SK-N-DZ (cell line): Measurements from ENCODE around the gene TUBGCP3. TPM values are rescaled to one million over a fixed set of nuclear protein-coding genes. Genes with fewer than 3 reads are reported as not detected.
"Not testable (repeated sequence)": the region's sequence is repeated elsewhere in the genome, so short reads cannot be mapped to it uniquely, and the experiment has no call there.

ENCODE experiments used
- DNase-seq: peaks from one replicate; pipeline ENCODE4 v3.0.0-alpha.2; 2015; ENCODE audit warnings: low spot score
- polyA plus RNA-seq, 2 experiments: library from polyadenylated mRNA; depleted of rRNA; stranded (reverse); fragments of >200 nt; gene quantifications; 2 replicates each; pipeline ENCODE4 v1.2.3, GENCODE V29; 2014

The TUBGCP3 gene, protein sequence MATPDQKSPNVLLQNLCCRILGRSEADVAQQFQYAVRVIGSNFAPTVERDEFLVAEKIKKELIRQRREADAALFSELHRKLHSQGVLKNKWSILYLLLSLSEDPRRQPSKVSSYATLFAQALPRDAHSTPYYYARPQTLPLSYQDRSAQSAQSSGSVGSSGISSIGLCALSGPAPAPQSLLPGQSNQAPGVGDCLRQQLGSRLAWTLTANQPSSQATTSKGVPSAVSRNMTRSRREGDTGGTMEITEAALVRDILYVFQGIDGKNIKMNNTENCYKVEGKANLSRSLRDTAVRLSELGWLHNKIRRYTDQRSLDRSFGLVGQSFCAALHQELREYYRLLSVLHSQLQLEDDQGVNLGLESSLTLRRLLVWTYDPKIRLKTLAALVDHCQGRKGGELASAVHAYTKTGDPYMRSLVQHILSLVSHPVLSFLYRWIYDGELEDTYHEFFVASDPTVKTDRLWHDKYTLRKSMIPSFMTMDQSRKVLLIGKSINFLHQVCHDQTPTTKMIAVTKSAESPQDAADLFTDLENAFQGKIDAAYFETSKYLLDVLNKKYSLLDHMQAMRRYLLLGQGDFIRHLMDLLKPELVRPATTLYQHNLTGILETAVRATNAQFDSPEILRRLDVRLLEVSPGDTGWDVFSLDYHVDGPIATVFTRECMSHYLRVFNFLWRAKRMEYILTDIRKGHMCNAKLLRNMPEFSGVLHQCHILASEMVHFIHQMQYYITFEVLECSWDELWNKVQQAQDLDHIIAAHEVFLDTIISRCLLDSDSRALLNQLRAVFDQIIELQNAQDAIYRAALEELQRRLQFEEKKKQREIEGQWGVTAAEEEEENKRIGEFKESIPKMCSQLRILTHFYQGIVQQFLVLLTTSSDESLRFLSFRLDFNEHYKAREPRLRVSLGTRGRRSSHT
- 20.4 and 26.1 TPM in 2 replicates for polyA plus RNA-seq (2014; cell fraction: cytosol; rRNA removed)
- 33.0 and 85.3 TPM in 2 replicates for polyA plus RNA-seq (2014; cell fraction: nucleus; rRNA removed)

DNA sequence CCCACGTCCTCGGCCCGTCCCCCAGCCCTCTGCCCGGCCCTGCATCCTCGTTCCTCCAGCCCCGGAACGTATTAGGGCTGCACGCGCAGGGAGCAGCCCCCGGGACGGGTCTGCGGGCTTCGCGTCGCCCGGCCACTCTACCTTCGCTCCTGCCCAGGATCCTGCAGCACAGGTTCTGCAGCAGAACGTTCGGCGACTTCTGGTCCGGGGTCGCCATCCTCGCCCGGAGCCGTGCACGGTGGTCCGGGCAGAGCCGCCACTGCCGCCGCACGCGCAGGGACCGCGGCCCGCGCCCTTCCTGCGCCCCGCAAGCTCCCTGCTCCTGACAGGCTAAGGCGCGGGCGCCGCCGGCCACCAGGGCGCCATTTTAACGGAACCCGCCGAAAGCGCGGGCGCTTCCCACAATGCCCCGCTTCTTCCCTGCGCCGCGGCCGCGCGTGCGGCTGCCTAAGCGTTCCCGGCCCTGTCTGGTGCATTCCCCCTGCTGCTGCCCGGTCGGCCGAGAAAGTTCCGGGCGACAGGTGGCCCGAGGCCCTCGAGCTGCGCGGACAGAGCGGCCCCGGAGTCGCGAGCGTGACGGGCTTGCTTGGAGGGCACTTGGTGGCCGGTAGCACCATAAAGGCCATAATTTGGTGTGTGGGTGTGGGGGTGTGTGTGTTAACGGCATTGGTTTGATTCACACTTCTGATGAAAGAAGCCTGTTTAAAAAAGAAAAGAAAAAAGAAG lies at the start of gene TUBGCP3:
TSS of gene TUBGCP3 (minus strand) at position 390 of the 726 bp plus-strand sequence. CDS start at position 217, 173 bp downstream.
- peak; percentile 87 for DNase-seq

DNA sequence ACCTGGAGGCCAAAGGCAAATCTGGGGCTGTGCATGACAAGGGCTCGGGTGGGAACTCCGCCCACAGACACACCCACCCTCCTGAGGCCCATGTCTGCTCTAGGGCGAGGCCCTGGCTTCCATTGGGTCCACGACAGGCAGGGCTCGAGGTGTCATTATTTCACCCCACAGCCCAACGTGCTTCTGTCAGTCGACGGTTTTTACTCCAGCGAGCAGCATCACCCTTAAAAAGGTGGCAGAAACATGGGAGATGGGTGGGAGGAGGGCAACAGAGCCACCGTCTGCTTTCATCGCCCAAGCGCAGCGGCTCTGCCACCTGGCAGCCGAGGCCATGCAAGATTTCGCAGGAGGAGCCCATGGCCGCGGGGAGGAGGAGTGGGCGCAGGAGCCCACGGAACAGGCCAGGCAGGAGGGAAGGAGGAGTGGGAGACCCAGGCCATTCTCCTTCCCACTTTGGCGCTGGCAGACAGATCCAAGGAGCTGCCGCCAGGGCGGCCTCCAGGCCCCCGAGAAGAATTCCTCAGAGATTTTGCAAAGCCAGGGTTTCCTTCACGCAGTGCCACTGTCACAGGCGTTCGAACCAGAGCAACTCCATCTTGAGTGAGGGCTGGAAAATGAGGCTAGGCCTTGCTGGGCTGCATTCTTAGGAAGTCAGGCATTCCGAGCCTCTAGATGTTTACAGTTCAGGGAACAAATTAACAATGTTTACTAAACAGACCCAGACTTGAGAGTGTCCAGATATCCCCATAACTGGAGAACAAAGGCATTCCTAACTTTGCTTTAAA lies 49.3 kb upstream of the TUBGCP3 start:
- DNase-seq, result peak; percentile 34

DNA sequence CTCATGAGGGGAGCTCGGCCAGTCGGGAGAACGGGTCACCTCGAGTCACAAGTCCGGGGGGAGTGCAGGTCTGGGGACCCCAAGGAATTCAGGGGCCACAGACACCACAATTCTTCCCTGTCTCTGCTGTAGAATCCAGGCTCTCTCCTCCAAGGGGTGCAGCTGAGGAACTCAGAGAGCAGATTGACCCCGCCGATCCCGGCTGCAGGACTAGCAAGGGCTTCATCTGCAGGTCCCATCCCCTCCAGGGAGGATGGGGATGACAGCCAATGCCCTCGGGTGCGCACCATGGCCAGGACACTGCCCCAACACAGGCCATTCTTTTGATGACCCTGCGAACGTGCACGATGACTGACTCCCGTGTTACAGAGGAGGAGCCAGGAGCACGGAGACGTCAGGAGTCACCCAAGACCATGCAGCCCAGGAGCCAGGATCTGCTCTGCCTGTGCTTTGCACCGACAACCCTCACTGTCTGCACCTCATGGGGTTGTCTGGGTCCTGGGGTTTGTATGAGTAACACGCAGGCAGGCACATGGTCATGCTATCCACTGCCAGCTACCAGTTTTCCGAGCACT lies 48.5 kb upstream of the TUBGCP3 start:
- no peak for DNase-seq

DNA sequence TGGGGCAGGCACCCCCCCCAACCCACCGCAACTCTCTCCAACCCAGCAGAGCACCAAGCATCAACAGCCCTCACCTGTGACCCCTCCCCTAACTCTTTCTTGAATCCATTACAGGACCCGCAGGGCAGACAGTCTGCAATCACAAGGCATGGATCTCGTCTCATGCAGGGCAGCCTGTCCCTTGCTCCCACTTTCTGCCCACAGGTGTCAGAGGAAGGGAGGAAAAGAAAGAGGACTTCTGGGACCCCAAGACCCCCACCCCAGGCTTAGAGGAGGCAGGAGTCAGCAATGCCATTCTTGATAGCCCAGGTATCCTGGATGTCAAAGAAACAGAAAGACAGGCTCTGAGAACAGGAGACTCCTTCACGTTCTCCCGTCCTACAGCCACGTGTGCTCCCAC lies 47.4 kb upstream of the TUBGCP3 start:
- no peak for DNase-seq

DNA sequence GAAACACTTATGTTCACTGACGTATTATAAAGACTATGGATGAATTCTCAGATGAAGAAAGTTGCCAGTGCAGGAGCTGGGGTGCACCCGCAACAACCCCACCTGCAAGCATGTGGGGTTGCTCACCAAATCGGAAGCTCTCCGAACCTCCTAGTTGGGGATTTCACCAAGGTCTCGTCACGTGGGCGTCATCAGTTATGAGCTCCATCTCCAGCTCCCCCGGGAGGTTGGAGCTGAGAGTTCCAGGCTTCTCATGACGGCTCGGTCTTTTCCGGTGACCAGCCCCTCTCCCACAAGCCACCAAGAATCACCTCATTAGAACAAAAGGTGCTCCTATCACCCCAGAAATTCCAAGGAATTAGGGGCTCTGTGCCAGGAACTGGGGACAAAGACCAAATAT lies 46.1 kb upstream of the TUBGCP3 start:
- no peak for DNase-seq

DNA sequence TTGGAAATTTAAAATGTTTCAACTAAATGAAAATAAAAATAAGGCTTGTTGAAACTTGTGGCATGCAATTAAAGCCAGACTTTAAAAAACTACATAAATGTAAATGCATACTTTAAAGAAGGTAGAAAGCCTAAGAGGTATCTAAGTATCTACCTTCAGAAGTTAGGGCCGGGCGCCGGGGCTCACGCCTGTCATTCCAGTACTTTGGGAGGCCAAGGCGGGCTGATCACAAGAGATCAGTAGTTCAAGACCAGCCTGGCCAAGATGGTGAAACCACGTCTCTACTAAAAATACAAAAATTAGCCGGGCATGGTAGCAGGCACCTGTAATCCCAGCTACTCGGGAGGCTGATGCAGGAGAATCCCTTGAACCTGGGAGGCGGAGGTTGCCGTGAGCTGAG lies 42.3 kb upstream of the TUBGCP3 start:
- DNase-seq, result not testable (repeated sequence)

DNA sequence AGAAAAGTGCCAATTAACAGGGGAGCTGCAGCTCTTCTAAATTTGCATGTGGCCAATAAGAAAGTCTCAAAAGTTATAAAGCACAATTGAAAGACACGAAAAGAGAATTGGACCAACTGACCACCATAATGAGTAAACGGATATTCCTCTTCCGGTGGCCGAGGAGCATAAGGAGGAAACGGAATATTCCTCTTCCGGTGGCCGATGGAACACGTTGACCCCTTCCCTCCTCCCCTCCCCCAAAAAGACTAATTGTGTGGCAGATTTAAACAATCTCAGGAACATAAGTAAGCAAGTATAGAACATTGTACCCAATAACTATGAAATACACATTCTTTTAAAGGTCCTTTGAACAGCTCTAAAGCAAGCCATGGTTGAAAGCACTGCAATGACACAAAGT lies 41.2 kb upstream of the TUBGCP3 start:
- no peak for DNase-seq

DNA sequence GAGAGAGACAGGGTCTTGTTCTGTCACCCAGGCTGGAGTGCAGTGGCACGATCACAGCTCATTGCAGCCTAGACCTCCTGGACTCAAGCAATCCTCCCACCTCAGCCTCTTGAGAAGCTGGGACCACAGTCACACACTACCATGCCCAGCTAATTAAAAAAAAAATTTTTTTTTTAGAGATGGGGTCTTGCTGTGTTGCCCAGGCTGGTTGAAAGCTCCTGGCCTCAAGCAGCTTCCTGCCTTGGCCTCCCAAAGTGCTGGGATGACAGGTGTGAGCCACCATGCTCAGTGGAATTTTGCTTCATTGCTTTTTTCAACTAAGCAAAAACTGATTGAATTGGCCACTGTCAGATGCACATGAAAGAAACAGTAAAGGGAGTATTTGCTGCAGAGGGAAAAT lies 39.7 kb upstream of the TUBGCP3 start:
- not testable (repeated sequence) for DNase-seq

DNA sequence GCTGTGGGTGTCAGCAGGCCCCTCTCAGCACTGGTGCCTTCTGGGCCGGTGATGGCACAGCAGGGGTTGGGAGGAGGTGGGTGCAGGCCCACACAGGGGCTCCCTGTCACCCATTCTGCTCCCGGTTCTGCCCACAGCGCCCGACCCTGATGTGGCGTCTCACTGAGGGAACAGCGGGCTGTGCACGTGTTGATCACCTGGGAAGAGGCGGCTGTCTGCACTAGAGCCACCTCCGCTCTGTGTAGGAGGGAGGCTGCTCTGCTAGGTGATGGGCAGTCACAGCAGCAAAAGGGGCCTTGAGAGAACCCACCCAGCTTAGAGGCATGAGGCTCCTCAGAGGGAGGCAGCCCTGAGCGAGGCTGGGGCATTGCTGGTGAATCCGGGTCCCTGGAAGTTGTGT lies 39.2 kb upstream of the TUBGCP3 start:
- no peak for DNase-seq

DNA sequence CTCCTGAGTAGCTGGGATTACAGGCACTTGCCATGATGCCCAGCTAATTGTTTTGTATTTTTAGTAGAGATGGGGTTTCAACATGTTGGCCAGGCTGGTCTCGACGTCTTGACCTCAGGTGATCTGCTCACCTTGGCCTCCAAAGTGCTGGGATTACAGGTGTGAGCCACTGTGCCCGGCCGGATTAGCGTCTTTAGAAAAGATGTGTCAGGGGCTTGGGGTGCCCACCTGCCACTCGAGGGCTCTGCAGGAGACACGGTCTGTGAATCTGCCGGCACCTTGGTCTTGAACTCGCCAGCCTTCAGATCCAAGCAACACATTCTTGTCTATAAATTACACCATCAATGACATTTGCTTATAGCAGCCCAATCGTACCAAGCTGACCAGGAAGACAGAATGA lies 38.8 kb upstream of the TUBGCP3 start:
- no peak for DNase-seq

DNA sequence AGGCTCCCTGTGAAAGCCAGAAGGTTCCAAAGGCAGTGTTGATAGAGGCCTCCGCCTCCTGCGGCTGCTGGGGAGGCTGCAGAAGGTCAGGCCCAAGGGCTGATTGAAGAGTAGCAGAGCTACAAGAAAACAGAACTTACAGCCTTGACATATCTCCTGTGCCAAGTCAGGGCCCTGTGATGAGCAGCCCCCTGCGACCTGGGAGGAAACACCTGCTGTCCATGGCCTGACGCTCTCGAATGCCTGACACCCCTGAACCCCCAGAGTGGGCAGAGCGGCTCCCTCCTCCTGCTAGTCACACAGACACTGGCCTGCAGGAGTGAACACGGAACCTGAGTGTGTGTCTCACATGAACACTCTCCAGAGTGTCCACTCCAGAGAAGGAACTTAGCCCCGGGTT lies 38.2 kb upstream of the TUBGCP3 start:
- no peak for DNase-seq

DNA sequence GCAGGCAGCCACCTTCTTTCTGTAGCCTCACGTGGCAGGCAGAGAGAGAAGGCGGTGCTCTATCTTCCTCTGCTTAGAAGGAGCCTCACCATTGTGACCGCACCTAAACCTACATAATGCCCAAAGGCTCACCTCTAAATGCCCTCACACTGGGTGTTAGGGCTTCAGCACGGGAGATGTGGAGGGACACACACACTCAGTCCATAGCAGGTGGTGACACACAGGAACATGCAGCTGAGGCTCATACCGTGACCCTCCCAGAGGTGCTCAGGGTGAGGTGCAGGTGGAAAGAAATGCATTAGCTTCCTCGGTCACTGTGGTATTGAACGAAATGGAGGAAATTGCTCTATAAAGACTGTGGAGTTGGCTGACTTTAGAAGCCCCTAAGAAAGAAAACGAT lies 37.7 kb upstream of the TUBGCP3 start:
- DNase-seq, result no peak

DNA sequence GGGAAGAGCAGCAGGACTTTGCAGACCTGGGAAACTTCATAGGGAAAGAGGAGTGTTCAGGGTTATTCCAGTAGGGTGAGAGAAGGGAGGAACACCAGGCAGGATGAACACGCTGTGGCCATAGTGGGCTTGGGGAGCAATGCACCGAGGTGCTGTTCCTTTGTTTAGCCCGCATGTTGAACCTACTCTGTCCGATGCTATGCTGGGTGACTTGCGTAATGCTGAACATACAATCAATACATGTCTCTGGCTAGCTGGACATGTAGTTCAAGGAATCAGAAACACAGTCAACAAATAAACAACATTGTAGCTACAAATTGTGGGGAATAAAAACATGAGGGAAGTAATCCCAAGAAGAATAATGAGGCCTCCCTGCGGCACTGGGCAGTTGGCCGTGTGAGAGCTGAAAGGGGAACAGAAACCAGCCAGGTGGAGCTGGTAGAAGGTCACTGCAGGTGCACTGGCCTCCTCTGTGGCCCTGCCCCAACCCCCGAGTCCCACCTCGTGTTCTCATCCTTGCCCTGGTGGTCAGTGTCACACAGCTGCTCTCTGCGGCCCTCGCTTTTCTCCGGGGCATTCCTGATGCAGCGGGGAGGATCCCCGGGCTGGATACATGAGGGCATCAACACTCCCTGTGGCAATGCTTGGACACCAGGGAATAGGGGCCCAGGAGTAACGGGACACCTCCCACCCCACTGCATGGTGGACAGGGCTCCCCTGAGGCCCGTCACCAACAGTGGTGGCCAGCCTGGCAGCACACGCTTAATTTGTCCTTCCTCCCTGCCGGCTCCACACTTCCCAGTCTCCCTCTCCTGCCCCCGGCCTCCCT lies 36.9 kb upstream of the TUBGCP3 start:
- DNase-seq, result no peak

DNA sequence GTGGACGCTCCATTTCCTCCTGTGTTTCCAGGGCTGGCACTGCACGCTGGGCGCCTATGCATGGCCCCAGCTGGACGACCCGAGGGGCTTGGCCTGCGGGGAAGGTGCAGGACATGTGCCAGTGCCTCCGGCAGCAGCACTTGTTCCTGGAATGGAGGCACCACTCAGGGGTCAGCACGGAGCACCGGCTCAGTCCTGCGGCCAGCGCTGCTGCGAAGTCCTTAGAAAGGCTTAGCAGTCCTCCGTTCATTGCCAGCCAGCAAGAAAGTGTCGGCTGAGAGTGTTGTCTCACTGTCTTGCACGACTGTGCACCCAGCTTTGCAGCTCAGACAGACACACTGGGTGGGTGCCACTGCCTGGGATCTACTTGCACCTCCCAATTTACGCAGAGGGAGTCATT lies 36.1 kb upstream of the TUBGCP3 start:
- no peak for DNase-seq

DNA sequence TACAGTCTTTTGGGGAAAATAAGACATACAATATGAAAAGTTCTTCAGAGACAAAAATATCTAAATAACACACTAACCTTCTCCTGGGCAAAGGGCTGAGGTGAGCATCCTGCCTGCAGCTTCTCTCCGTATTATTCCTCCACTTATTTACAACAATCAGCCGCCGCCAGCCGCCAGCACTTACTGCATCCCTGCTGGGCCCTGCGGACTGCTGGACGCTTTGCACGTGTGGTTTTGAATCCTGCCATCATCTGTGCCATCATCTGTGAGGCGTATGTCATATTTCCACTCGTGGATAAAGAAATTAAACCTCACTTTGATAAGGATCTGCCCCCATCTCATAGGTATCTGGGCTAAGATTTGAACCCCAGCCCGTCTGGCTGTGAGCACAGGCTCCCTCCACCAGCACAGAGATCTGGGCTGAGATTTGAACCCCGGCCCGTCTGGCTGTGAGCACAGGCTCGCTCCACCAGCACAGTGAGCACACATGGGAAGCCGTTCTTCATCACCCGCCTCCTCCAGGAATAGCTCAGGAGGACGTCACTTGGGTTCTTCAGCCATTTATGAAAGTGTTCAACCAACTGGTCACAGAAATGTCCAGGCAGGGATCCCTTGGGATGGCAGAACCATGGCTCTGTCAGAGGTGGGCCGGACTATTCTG lies 35.2 kb upstream of the TUBGCP3 start:
- no peak for DNase-seq

DNA sequence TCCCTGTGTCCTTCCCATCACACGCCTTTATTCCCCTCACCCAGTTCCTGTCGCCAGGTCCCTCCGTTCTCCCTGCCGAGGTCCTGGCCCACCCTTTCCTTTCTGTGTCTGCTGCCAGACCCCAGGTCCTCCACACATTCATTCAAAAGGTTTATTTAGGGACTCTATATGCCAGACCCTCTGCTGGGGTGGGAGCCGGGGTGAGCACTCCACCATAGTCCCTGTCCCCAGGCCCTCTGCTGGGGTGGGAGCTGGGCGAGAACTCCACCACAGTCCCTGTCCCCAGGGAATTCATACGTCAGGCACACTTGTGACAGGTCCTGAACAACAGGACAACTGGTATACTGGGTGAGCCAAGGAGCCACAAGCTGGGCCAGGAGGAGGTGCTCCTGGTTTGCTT lies 34.4 kb upstream of the TUBGCP3 start:
- DNase-seq, result no peak

DNA sequence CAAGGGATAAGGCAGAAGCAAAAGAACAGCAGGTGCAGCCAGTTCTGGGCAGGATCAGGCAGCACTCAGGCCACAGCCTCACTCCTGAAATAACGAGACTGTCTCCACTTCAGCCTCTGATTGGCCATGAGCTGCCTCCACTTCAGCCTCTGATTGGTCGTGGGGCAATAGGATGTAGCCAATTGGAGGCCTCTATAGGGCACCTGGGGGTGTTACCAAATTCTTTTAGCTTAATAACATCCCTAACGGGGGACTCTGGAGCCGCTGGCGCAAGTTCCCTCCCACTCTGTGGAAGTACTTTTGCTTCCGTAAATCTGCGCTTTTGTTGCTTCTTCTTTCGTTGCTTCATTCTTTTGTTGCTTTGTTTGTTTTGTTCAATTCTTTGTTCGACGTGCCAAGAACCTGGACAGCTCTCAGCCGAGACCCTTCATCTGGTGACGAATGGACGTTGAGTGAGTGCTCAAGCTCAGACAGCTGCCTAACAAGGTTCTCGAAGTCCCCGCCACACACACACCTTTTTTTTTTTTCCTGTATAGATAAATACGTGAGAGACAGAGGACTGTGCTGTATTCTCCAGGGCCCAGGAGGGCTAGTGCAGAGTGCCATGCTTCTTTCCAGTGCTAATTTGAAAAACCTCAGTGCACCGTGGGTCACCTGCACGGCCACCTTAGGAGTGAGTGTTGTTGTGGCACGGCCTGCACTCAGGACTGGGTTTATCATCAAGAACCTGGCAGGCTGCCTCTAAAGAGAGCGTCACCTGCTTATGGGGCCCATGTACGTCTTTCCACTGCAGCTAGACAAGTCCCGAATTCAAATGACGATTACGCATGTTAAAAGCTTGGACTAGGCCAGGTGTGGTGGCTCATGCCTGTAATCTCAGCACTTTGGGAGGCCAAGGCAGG lies 32.0 kb upstream of the TUBGCP3 start:
- DNase-seq, result peak; percentile 82

DNA sequence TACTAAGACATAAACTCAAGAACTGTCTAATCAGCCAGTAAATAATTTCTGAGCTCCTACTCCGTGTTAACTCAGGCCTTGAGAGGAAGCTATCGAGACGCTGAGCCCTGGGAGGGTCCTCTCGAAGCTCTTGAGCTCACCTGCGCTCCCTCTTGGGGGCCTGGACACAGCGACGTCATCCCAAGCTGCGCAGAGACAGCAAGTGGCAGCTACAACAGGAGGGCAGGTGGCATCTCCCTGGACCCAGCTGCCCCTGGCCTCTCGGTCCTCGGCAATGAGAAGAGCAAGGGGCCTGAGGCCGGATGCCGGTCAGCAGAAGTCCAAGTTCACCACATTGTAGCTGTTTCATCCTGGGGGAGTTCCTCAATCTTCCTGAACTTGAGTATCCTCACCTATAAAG lies 30.5 kb upstream of the TUBGCP3 start:
- no peak for DNase-seq
